ENCODE results near the gene PRR30.

GRCh38 chr2:27147935-27148334 lies 8.7 kb upstream of the PRR30 start:
- TF ChIP-seq CTCF (IDR thresholded peaks at IDR 0.05): no peak
- no peak for TF ChIP-seq EZH2 (IDR thresholded peaks at IDR 0.05; ENCODE audit: borderline replicate concordance, insufficient read depth, low read depth, low read length, poor library complexity, severe bottlenecking)
